GM13976 (cell line): ENCODE measurements around the gene CNOT9.
A peak's percentile ranks its signal among the peaks of the same experiment; 100 is the strongest.

Experiments used
- DNase-seq: peaks from one replicate; pipeline ENCODE4 v3.0.0; 2012; ENCODE audit warnings: low spot score
- in situ Hi-C: fragments of 300-500 bp; cut with MboI; formaldehyde crosslinking; loops from one replicate; pipeline ENCODE4 v1.12.0; 2022; ENCODE audit warnings: low sequenced_read_pairs, mixed read lengths, inconsistent platforms; ENCODE audit not compliant: unreplicated experiment
- TF ChIP-seq, protein P1 (sequence below): IDR thresholded peaks from 2 replicates; pipeline ENCODE4 v1.5.1; 2012; ENCODE audit warnings: borderline replicate concordance, mild to moderate bottlenecking; ENCODE audit not compliant: insufficient read depth; ENCODE audit errors: extremely low read depth, missing control alignments, control extremely low read depth

CNOT9 gene

DNA sequence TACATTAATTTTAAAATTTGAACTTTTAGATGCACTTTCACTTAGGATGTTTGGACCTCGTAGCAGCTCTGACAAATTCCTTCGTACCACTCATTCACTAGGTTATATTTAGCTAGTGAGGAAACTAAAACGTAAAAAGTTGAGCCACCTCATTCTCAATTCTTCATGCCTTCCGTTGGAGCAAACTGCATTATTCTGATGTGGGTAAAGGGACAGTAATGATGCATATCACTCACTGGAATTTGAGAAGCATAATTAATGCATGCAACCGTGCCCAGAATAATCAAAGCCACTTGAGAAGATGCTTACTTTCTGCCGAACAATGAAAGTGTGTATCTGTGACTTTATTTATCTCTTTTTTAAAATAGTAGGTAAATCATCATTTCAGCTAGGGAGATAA, 2.2 kb downstream of the CNOT9 start:
- TF ChIP-seq, protein P1, sequence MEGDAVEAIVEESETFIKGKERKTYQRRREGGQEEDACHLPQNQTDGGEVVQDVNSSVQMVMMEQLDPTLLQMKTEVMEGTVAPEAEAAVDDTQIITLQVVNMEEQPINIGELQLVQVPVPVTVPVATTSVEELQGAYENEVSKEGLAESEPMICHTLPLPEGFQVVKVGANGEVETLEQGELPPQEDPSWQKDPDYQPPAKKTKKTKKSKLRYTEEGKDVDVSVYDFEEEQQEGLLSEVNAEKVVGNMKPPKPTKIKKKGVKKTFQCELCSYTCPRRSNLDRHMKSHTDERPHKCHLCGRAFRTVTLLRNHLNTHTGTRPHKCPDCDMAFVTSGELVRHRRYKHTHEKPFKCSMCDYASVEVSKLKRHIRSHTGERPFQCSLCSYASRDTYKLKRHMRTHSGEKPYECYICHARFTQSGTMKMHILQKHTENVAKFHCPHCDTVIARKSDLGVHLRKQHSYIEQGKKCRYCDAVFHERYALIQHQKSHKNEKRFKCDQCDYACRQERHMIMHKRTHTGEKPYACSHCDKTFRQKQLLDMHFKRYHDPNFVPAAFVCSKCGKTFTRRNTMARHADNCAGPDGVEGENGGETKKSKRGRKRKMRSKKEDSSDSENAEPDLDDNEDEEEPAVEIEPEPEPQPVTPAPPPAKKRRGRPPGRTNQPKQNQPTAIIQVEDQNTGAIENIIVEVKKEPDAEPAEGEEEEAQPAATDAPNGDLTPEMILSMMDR: no peak
- in situ Hi-C loops: no loop called here
- no peak for DNase-seq

DNA sequence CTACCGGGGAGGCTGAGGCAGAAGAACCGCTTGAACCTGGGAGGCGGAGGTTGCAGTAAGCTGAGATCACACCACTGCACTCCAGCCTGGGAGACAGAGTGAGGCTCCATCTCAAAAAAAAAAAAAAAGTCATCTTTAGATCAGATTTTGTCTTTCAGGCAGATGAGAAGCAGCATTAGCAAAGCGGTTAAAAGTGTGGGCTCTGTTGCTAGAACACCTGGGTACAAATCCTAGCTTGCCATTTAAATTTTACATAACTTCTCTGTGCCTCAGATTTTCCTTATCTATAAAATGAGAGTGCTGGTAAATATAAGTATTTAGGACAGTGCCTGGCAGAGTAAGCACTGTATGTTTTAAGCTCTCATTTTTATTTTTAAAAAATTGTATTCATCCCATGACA, 8.2 kb downstream of the CNOT9 start:
- in situ Hi-C loops: no loop called here
- no peak for DNase-seq
- TF ChIP-seq, protein P1: no peak

DNA sequence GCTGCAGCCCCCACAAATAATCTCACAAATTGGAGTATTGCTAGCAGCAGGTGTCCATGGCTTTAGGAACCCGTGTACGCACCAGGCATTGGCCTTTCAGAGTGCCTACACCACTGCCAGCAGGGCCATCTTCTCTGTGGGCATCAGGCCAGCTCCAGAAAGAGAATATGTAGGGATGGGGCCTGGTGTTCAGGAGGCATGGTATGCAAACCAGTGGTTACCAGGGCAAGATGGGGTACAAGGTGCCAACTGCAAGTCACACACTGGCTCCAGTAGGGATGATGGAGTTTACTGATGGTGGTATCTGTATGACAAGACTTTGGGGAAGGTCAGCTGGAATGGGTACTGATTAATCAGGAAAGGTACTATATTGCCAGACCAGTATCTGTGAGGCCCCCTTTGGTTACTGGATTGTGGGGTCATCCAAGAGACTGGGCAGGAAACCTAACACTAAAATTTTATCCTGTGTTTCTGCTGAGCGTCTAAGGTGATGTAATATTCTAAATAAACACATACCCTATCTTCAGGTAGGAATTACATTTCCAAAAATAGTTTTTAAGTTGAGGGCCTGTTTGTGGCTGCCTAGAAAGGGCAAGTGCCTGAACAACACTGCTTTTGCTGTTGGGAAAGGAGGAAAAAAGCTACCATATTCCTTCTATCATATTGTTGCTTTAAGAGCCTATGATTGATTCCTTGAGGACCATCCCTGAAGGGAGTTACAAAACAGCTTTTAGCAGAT, 9.0 kb downstream of the CNOT9 start:
- TF ChIP-seq, protein P1: no peak
- DNase-seq: no peak
- in situ Hi-C loops: no loop called here

- TF ChIP-seq, protein P1: no peak
- DNase-seq: no peak
Observed at GRCh38 chr2:218578272-218578877, 9.7 kb downstream of the CNOT9 start.

GRCh38 chr2:218582076-218582475, 13.4 kb downstream of the CNOT9 start:
- peak; percentile 47 for DNase-seq
- TF ChIP-seq, protein P1: no peak
- in situ Hi-C loops: no loop called here

More at GRCh38 chr2:218578272-218578877, 9.7 kb downstream of the CNOT9 start:
- in situ Hi-C loops: no loop called here

DNA sequence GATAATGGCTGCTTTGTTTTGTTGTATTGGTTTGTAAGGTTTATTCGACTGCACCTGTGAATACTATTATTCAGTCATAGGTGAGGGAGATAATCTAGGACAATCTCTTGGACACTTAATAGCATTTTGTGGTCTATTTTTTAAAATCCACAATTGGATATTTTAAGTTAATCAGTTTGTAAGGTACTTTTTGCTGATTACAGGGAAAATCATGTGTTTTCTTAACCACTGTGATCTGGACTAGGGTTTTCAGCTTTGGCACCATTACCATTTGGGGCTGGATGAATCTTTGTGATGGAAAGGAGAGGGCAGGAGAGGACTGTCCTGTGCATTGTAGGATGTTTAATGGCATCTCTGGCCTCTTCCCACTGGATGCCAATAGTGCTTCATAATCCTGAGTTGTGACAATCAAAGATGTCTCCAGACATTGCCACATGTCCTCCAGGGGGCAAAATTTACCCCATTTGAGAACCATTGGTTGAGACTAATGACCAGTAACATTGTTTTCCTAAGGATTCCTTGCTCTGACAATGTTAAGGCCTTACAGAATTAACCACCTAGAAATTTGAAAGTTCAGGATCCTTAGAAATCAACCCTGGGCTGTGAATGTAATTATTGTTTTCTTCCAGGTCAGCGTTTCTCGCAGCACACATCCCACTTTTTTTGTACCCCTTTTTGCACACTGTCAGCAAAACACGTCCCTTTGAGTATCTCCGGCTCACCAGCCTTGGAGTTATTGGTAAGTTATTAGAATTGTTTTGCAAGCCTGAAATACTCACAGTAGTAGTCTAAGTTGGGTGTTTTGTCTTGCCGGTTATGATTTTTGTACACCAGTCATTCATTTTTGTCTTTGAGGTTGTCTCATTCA, 15.6 kb downstream of the CNOT9 start:
- TF ChIP-seq, protein P1: no peak
- no peak for DNase-seq
- in situ Hi-C loops: no loop called here
